HG02870 (cell line): Measurements from ENCODE around the gene RRAD.
A peak's percentile ranks its signal among the peaks of the same experiment; 100 is the strongest.

Experiments
- ATAC-seq: cut with Tn5 transposase; IDR thresholded peaks from one replicate; pipeline ENCODE4 v1.9.1; 2021; ENCODE audit warnings: mild to moderate bottlenecking, moderate library complexity; ENCODE audit not compliant: unreplicated experiment

RRAD gene

GRCh38 chr16:66934138-66934838 is 9.0 kb upstream of the RRAD start, which contains the start of gene CIAO2B:
Gene CIAO2B (minus strand): TSS chr16:66934402. CDS start chr16:66934364, 38 bp downstream.
- peak; percentile 64 for ATAC-seq

GRCh38 chr16:66933776-66934137 is 8.4 kb upstream of the RRAD start:
- ATAC-seq: peak; percentile 14

- ATAC-seq: no peak
These were observed 6.7 kb upstream of the RRAD start for GRCh38 chr16:66932076-66932475.

- ATAC-seq: no peak
These were observed 6.3 kb upstream of the RRAD start for GRCh38 chr16:66931665-66932064.

GRCh38 chr16:66930189-66930588 is 4.9 kb upstream of the RRAD start:
- ATAC-seq: no peak

- ATAC-seq: no peak
These were observed 3.5 kb upstream of the RRAD start for GRCh38 chr16:66928702-66929388.

- no peak for ATAC-seq
These were observed 2.7 kb upstream of the RRAD start for GRCh38 chr16:66927918-66928649.

GRCh38 chr16:66926961-66927436 is 1.7 kb upstream of the RRAD start:
- ATAC-seq: no peak

GRCh38 chr16:66926171-66926947 is 1.0 kb upstream of the RRAD start:
- no peak for ATAC-seq

- ATAC-seq: no peak
These were observed 611 bp downstream of the RRAD start for GRCh38 chr16:66924527-66925321.

GRCh38 chr16:66923866-66924265 is 1.5 kb downstream of the RRAD start:
- no peak for ATAC-seq

GRCh38 chr16:66923247-66923731 is 2.0 kb downstream of the RRAD start:
- no peak for ATAC-seq

- ATAC-seq: no peak
These were observed 3.4 kb downstream of the RRAD start for GRCh38 chr16:66921729-66922450.

GRCh38 chr16:66920924-66921680 is 4.2 kb downstream of the RRAD start:
- ATAC-seq: no peak

- ATAC-seq: no peak
These were observed 5.1 kb downstream of the RRAD start for GRCh38 chr16:66920299-66920590.

- no peak for ATAC-seq
These were observed 5.6 kb downstream of the RRAD start for GRCh38 chr16:66919569-66920298.

- no peak for ATAC-seq
These were observed 6.3 kb downstream of the RRAD start, which contains the start of gene CDH16 for GRCh38 chr16:66918803-66919568. Gene CDH16 (minus strand): TSS chr16:66918885. CDS start chr16:66918065, 820 bp downstream.
